HS-5 (cell line): ENCODE data around the gene FADS3.

ENCODE experiments used
- DNase-seq: peaks from one replicate; pipeline ENCODE4 v3.0.0-alpha.2; 2012; ENCODE audit warnings: low read depth

The FADS3 gene

DNA sequence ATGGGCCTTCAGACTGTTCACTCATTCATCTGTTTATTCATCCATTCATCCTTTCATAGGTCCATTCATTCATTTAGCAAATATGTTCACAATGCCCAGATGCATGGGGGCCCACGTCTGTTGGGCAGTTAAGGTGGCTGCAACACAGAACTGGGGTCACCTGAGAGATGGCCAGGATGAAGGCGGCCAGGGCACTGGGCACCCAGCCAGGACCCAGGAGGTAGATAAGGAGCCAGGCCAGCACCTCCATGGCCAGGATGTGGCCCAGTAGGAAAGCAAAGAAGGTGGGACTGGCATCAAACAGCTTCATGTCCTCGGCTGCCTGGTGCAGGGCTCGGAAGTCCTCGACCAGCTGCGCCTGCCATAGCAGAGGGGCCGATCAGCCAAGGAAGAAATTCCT lies 12.2 kb downstream of the FADS3 start:
- DNase-seq = no peak

DNA sequence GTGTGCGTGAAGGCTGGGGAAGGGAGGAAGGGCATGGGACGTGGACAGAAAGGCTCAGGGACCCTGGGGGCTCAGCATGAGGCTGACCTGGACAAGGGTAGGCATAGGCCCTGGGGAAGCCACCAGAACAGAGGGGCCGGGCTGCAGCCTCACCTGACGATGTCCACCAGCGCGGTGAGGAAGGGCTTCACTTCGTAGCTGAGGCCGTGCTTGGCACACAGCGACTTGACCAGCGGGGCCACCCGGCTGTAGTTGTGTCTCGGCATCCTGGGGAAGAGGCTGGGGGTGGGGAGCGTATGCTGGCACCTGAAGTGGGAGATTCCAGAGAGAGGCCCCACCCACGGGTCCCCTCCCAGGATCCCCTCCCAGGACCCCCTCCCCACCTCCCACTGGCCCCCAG lies 15.6 kb downstream of the FADS3 start:
- DNase-seq = no peak

DNA sequence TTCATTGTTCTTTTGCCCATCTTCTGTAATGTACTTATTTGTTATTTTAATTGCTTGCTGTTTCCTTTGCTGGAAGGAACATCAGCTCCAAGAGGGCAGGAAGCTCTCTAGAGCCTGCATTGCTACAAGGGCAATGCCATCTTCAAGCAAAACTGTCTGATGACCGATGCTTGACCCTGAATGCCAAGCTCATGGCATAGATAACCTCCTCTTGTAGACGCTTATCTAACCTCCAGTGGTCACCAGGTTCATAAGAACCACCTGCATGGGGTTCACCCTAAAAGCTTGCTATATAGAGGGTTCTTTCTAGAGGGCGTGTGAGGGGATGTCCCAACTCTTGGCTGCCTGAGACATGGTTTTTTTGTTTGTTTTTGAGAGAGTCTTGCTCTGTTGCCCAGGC lies 16.5 kb downstream of the FADS3 start:
- no peak for DNase-seq

DNA sequence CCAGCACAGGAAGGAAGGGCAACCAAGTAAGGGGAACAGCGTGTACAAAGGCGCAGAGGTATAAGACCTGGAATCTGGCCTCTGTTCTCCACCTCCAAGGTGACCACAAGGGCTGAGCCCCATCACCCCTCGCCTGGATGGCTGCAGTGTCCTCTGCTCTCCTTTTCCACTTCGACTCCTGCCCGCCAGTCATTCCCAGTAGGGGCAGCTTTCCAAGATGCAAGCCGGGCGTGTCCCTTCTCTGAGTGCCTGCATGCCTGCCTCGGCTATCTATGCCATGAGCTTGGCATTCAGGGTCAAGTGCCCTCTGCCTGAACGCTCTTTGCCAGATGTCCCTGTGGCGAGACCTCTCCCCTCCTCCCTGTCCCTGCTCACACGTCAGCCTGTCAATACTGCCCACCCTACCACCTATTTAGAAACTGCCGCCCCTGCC lies 17.0 kb downstream of the FADS3 start:
- DNase-seq = no peak

DNA sequence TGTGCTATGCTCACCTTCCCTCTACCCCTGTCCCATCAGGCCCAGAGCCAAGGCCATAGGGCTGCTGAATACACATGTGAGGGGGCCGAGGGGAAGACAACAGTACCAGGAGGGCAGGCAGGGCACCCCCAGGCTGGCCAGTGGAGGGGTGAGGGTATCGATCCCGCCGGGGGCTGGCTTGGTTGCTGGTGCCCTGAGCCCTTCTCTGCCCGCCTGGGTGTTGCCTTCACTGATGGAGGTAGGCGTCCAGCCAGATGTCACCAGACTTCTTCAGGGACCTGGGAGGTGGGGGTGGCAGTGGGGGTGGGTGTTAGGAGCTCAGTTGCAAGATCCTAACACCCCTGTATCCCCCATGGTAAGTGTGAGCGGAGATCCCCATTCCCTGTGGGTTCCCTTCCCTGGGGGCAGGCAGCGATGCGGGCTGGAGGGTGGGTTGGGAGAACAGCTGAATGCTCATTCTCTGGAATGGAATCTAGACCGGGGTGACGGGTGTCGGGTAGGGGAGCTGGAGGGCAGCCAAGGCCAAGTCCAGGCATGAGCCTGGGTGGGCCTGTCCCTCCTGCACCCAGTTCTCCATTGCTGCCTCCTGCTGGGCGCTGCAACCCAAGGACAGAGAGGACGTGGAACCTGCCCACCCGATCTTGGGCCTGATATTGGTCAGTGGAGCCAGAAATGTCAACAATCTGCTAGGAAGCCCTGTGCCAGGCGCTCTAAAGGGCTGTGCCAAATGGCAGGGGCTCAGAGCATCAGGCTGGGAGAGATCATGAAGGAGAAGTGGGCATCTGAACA lies 17.6 kb downstream of the FADS3 start:
- no peak for DNase-seq

DNA sequence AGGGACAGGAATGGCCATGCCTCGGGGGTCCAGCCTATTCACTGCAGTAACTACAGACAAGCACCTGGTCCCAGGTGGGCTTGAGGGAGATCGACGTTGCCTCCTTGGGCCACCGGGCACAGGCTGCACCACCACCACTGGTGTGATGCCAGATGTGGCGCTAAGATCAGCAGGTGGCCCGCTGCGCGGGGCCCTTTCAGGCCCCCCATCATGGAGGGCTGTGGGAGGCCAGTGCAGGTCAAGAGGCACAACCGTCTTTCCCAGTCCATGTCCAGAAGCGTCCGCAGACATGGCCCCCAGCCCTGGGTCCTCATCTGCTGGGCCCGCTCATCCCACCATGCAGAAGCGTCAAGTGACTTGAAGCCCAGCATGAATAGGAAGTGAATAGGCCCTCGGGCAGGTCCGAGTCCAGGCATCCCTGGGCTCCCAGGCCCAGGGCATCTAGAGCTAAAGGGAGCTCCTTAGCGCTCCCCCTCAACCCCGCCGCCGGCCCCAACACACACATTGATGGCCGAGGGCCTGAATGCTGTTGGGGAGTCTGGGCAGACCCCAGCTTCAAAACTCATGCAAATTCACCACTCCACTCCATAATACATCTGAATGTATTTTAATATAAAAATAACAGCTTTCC lies 18.3 kb downstream of the FADS3 start:
- DNase-seq = no peak

DNA sequence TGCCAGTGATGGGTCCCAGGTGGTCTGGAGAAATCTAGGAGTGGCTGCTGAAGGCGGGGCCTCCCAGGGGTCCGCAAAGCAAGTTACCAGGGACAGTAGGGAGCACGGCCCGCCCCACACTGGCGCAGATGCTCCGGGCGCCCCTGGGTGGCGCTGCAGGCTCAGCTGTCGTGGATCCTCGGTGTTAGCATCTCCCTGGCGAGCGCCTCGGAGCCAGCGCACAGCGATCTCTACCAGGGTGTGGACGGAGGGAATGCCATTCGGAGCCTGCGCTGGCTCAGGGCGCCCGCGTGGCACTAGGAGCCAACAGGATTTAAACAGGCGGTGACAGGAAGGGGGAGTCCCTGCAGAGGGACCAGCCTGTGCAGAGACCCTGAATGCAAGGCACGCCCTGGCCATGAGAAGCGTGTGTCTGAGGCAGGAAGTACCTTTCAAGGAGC lies 20.2 kb downstream of the FADS3 start:
- no peak for DNase-seq

DNA sequence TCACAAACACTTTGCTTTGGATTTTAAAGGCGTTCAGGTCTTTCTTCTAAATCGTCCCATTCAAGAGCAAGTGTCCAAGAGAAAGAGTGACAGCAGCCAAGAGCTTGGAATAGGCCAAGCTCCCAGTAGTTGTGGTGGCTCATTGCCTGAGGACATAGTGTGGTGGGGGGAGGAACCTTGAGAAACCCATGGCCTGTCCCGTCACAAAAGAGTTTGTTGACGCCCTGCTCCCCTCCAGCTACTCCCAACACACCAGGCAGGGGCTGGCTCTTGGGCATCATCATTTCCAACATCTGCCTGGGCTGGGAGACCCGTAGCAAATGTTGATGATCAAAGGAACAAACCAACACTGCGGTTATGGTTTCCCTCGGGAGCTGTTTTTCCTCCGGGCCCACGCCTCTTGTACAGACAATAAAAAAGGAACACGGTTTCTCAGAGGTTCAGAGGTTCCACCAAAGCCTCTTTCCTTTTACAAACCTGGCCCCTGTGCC lies 20.8 kb downstream of the FADS3 start:
- DNase-seq = no peak

DNA sequence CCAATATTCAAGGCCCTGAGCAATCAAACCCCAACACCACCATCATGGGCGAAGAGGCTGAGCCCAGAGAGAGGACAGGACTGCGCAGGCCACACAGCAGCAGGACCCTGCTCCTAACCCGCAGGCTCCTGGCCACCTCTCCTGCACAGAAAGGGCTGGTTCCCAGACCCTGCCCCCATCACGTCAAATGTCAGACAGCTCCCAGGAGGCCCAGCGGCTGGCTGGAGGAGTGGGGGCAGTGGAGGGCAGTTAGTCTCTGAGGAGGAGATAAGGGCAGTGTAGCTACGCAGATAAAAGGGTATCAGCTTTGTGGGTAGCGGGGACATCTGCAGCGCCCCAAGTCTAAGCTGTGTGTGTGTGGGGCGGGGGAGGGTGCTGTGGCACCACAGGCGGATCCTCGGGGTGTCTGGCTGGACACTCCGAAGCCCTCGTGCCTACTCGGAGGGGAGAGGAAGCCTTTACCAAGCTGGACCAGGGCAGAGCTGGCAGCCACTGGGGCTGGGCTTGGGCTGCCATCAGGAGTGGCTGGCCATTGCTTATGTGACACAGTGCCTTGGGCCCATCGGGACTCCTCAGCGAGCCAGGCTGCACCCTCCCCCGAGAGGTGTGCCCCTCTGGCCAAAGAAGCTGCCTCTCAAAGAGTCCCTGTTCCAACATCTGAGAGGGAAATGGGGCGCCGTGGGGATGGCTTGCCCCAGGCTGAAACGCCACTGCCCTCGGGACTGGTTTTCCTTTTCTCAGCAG lies 21.5 kb downstream of the FADS3 start:
- no peak for DNase-seq

DNA sequence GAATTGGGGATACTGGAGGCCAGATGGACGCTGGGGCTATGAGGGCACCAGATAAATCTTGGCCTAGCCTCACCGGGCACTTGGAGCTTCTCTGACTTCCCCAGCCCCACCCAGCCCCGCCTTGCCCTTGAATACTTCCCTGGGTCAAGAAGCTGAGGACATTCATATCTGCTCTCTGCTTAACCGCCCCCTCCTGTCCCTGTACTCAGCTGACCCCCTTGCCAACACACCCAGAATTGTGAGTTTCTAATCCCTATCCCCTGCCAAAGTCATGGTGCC lies 22.0 kb downstream of the FADS3 start:
- no peak for DNase-seq

DNA sequence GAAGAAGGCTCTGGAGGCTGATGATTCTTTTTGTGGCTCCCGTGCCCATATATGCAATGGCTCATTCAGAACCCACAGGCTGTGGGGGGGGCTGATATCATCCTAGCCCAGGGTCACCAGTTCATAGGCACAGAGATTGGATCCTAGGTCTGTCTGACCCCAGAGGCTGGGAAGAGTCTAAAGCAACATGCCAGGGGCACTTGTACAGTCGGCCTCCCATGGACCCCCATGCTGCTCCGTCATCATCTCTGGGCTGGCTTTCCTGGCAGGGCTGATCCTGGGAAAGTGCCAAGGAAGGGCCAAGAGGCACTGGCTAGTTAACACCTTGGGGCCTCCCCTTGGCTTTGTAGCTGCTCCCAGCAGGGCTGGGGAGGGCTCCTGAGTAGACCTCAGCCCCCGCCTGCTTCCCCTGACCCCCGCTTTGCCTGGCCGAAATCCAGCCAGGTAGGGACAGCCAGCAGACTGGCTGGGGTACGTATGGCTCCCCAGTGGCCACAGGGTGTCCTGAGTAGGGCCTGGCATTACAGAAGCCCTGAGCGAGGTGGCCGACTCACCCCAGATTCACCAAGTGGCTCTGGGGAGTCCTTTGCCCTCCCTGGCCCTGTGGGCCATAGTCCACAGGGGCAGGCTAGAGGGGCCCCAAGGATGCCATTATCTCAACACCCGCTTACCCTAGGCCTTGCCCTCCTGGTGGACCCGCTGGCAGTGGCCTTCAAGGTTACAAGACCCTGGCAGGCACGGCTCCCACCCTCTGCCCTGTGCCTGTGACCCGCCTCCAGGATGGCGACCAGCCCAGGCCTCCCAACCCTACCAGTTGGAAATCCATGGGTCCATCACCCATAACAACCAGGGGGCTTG lies 22.5 kb downstream of the FADS3 start:
- DNase-seq = no peak

DNA sequence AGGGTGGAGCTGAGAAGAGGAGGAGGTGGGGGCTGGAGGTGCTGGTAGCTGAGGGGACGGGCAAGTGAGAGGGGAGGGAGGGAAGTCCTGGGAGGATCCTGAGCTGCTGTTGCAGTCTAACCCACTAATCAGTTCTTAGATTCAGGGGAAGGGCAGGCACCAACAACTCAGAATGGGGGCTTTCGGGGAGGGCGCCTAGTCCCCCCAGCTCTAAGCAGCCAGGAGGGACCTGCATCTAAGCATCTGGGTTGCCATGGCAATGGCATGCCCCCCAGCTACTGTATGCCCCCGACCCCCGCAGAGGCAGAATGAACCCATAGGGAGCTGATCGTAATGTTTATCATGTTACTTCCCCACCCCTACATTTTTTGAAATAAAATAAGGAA lies 24.4 kb downstream of the FADS3 start:
- DNase-seq = no peak

DNA sequence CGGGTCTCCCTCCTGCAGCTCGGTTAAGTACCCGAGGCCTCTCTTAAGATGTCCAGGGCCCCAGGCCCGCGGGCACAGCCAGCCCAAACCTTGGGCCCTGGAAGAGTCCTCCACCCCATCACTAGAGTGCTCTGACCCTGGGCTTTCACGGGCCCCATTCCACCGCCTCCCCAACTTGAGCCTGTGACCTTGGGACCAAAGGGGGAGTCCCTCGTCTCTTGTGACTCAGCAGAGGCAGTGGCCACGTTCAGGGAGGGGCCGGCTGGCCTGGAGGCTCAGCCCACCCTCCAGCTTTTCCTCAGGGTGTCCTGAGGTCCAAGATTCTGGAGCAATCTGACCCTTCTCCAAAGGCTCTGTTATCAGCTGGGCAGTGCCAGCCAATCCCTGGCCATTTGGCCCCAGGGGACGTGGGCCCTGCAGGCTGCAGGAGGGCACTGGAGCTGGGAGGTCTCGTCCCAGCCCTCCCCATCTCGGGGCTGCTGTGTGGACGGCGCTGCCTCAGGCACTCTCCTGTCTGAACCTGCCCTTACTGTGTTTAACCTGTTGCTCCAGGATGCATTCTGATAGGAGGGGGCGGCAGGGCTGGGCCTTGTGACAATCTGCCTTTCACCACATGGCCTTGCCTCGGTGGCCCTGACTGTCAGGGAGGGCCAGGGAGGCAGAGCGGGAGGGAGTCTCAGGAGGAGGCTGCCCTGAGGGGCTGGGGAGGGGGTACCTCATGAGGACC lies 25.0 kb downstream of the FADS3 start:
- no peak for DNase-seq

DNA sequence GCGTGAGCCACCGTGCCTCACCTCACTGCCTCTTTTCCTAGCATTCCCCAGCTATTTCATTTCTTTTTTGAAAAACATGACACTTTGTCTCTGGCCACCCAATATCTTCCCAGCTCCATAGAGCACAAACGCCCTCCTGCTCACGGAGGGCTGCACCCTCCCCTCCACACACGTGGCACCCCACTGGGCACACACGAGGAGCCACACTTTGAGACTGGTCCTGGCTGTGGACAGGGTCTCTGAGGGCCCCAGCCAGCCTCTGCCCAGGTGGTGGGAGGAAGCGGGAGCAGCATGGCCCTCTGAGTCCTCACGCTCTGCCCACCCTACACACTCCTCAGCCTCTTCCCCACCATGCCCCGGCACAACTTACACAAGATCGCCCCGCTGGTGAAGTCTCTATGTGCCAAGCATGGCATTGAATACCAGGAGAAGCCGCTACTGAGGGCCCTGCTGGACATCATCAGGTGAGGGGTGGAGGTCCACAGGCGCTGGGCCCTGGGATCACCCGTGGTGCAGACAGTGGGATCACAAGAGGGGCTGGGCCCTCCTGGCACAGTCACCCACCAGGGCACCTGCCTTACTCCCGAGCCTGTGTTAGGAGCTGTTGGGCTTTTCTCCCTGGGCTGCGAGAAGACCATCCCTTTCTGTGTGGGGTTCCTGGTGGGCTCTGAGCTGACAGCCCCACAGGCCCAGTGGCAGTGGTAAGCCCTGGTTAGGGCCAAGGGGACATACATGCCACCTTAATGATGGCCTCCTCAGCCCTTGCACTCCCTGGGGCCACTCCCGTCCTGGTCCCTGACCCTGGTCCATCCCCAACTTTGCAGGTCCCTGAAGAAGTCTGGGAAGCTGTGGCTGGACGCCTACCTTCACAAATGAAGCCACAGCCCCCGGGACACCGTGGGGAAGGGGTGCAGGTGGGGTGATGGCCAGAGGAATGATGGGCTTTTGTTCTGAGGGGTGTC lies 26.2 kb downstream of the FADS3 start:
- no peak for DNase-seq

DNA sequence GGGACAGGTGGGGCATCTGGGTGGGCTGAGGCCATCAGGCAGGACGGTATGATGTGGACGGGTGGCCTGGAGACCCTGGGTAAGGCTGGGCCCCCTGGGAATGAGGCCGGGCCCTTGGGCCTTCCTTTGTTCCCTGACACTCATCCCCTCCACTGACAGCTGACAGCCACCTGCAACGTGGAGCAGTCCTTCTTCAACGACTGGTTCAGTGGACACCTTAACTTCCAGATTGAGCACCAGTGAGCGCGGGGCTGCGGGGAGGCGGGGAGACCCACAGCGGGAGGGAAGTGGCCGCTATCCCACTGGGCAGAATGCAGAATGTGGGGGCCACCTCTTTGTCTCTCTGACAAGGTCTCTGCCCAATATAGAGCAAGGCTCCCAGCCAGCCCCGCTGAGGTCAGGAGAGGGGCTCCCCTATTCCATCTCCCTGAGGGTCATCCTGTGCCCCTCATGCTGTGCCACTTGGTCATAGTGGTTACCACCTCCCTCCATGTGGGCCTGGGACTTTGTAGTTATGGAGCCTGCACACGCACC lies 27.7 kb downstream of the FADS3 start:
- no peak for DNase-seq

DNA sequence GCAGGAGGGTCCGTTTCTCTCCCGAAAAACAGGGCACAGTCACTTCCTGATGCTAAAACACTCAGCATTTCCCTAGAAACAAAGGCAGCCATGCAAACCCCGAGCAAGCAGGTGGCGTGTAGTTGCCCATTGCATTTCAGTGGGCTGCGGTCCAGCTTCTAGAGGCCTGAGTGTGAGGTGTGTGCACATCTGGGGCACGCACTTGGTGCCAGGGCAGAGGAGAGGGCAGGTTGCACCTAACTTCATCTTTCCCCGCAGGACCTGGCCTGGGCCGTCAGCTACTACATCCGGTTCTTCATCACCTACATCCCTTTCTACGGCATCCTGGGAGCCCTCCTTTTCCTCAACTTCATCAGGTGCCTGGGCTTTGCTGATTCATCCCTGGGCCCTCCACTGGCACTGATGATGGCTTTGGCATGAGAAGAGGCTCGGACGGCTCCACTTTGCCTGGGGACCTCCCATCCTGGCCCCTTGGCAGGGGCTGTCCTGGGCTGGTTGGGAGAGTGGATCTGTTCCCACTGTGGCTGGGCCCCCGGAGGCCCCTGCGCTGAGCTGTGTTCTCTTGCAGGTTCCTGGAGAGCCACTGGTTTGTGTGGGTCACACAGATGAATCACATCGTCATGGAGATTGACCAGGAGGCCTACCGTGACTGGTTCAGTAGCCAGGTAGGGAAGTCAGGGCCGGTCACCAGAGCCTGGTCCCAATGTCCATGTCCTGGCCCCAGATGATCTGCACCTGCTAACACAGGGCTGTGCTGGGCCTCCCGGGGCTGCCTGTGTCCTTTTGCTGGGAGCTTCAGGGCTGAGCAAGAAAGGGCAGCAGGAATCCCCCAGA lies 28.4 kb downstream of the FADS3 start:
- DNase-seq = no peak

DNA sequence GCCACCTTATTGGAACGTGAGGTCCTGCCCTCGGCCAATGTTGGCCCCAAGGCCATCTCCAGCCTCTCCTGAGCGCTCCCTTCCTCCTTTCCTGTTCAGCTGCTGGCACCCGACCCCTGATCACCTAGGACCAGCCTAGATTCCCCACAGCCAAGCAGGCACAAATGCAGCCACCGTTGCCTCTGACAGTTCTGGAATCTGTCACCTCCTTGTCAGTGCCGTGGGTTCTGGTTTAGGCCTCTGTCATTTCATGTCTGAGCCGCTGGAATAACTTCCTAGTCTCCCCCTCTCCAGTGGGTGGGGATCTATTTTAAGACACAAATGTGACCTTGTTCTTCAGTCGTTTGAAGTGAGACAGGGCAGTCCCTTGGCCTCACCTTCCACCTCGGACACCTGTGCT lies 29.7 kb downstream of the FADS3 start:
- DNase-seq = no peak

DNA sequence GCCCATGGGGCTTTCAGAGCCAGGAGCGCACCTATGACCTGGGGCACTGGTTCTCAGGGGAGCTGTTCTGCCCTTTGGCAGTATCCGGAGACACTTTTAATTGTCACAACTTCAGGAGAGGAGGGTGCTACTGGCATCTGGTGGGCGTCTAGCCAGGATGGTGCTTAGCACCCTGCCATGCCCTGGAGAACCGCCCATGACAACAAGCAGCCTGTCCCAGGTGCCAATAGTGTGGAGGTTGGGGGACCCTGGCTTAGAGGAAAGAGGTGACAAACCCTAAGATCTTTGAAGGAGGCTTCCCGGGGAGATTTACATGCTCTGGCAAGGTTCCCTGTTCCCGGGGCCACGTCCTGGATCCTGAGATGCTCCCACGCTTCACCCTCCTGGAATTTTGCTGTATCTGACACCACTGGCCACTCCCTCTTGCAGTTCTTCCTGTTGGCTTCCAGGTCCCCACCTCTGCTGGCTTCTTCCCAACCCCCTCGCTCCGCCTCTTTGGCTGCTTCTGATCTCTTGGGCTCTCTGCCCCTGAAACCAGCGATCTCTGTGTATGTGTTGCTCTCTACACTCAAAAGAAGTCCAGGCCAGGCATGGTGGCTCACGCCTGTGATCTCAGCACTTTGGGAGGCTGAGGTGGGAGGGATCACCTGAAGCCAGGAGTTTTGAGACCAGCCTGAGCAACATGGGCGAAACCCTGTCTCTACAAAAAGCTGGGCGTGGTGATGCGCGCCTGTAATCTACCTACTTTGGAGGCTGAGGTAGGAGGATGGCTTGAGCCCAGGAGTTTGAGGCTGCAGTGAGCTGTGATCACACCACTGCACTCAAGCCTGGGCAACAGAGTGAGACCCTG lies 31.1 kb downstream of the FADS3 start:
- peak; percentile 19 for DNase-seq
